ENCODE data around the gene SNX14. TPM values are rescaled to one million over a fixed set of nuclear protein-coding genes. Genes with fewer than 3 reads are reported as not detected.

SNX14 gene
- total RNA-seq, 1 experiment from 2014 or later = 119 TPM

GRCh38 chr6:85576476-85576875 is 17.2 kb downstream of the SNX14 start:
- no peak for DNase-seq (ENCODE audit: low read depth, low spot score)
- ChIA-PET POLR2A (no interaction called here), CTCF (no interaction called here)
- Histone ChIP-seq H3K27ac (ENCODE audit: low read length) (no peak overlapping the region), H3K4me1 (ENCODE audit: control insufficient read depth, insufficient read depth, low read length) (peaks cover 32% of the 10 kb centered on the region), H3K9me3 (ENCODE audit: control insufficient read depth, insufficient read depth, low read depth, low read length) (no peaks in the 10 kb centered on the region), H3K4me3 (ENCODE audit: low read depth in 2 of 2, low read length in 2 of 2) (no peak overlapping the region), H3K36me3 (ENCODE audit: control insufficient read depth, insufficient read depth, low read length) (no peaks in the 10 kb centered on the region; the same call in 1 of the 2 replicates), H3K27me3 (ENCODE audit: control insufficient read depth, insufficient read depth, low read length) (no peaks in the 10 kb centered on the region)
- ATAC-seq = no peak
- TF ChIP-seq CTCF (IDR thresholded peaks at IDR 0.05) = no peak
- TF ChIP-seq TCF7L2 (IDR thresholded peaks at IDR 0.05; ENCODE audit: low read depth, low read length) = no peak
- TF ChIP-seq SIN3A (IDR thresholded peaks at IDR 0.05; ENCODE audit: borderline replicate concordance, insufficient read depth, low read depth, low read length) = no peak
- TF ChIP-seq, protein P1, sequence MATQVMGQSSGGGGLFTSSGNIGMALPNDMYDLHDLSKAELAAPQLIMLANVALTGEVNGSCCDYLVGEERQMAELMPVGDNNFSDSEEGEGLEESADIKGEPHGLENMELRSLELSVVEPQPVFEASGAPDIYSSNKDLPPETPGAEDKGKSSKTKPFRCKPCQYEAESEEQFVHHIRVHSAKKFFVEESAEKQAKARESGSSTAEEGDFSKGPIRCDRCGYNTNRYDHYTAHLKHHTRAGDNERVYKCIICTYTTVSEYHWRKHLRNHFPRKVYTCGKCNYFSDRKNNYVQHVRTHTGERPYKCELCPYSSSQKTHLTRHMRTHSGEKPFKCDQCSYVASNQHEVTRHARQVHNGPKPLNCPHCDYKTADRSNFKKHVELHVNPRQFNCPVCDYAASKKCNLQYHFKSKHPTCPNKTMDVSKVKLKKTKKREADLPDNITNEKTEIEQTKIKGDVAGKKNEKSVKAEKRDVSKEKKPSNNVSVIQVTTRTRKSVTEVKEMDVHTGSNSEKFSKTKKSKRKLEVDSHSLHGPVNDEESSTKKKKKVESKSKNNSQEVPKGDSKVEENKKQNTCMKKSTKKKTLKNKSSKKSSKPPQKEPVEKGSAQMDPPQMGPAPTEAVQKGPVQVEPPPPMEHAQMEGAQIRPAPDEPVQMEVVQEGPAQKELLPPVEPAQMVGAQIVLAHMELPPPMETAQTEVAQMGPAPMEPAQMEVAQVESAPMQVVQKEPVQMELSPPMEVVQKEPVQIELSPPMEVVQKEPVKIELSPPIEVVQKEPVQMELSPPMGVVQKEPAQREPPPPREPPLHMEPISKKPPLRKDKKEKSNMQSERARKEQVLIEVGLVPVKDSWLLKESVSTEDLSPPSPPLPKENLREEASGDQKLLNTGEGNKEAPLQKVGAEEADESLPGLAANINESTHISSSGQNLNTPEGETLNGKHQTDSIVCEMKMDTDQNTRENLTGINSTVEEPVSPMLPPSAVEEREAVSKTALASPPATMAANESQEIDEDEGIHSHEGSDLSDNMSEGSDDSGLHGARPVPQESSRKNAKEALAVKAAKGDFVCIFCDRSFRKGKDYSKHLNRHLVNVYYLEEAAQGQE (IDR thresholded peaks at IDR 0.05; ENCODE audit: insufficient read depth in 1 of 2, low read depth in 2 of 2, low read length in 1 of 2) = no peak
- no peak for TF ChIP-seq POLR2AphosphoS5 (IDR thresholded peaks at IDR 0.05; ENCODE audit: low read depth, low read length)
- no TSS peak for BruUV-seq (replicated peaks)
- intact Hi-C loops (cut with micrococcal nuclease; ENCODE audit: unreplicated experiment) (no loop called here), in situ Hi-C loops (cut with HindIII; ENCODE audit: low pct_unique_long_range_greater_than_20kb, low sequenced_read_pairs) (no loop called here)

GRCh38 chr6:85574932-85575598 is 18.6 kb downstream of the SNX14 start:
- H3K4me3 ChIP-seq (ENCODE audit: low read depth in 2 of 2, low read length in 2 of 2) = no peak overlapping the region
- ATAC-seq = no peak
- POLR2A ChIA-PET = interaction anchor here (0.7 kb wide), 1 partner anchor 98 kb away, joined by 4 read pairs; no protein-coding TSS in a partner anchor
- peaks cover 18% of the 10 kb centered on the region for H3K4me1 ChIP-seq (ENCODE audit: control insufficient read depth, insufficient read depth, low read length)
- DNase-seq (ENCODE audit: low read depth, low spot score) = no peak
- CTCF ChIA-PET = no interaction called here
- in situ Hi-C loops (cut with HindIII; ENCODE audit: low pct_unique_long_range_greater_than_20kb, low sequenced_read_pairs) = no loop called here
- no peaks in the 10 kb centered on the region for H3K27me3 ChIP-seq (ENCODE audit: control insufficient read depth, insufficient read depth, low read length)
- no TSS peak for BruUV-seq (replicated peaks)
- intact Hi-C loops (cut with micrococcal nuclease; ENCODE audit: unreplicated experiment) = no loop called here
- H3K27ac ChIP-seq (ENCODE audit: low read length) = no peak overlapping the region
- H3K9me3 ChIP-seq (ENCODE audit: control insufficient read depth, insufficient read depth, low read depth, low read length) = no peaks in the 10 kb centered on the region
- TF ChIP-seq POLR2AphosphoS5 (IDR thresholded peaks at IDR 0.05; ENCODE audit: low read depth, low read length) (no peak), TCF7L2 (IDR thresholded peaks at IDR 0.05; ENCODE audit: low read depth, low read length) (no peak), SIN3A (IDR thresholded peaks at IDR 0.05; ENCODE audit: borderline replicate concordance, insufficient read depth, low read depth, low read length) (no peak), CTCF (IDR thresholded peaks at IDR 0.05) (no peak)
- TF ChIP-seq, protein P1 (IDR thresholded peaks at IDR 0.05; ENCODE audit: insufficient read depth in 1 of 2, low read depth in 2 of 2, low read length in 1 of 2) = no peak
- peaks cover 2% of the 10 kb centered on the region; the same call in 1 of the 2 replicates for H3K36me3 ChIP-seq (ENCODE audit: control insufficient read depth, insufficient read depth, low read length)

All from Panc1 (cell line).